ENCODE results near the gene PIGC.

PIGC gene

GRCh38 chr1:172443666-172444453 is at the start of gene PIGC:
Gene PIGC, minus strand, starts transcription at chr1:172444069. Its CDS starts 1,447 bp downstream, at chr1:172442622.
- DNase-seq: peak; percentile 93 to 95

- no peak for DNase-seq
Observed at GRCh38 chr1:172492421-172492820, 48.6 kb upstream of the PIGC start.

GRCh38 chr1:172489847-172490246 is 46.0 kb upstream of the PIGC start:
- DNase-seq: no peak

- no peak for DNase-seq
Observed at GRCh38 chr1:172488393-172488792, 44.5 kb upstream of the PIGC start.

GRCh38 chr1:172487550-172487949 is 43.7 kb upstream of the PIGC start:
- no peak for DNase-seq

GRCh38 chr1:172486805-172487454 is 43.1 kb upstream of the PIGC start:
- no peak for DNase-seq

- DNase-seq: no peak
Observed at GRCh38 chr1:172485626-172486025, 41.8 kb upstream of the PIGC start.

GRCh38 chr1:172484252-172484651 is 40.4 kb upstream of the PIGC start:
- DNase-seq: no peak

GRCh38 chr1:172483448-172483847 is 39.6 kb upstream of the PIGC start:
- DNase-seq: no peak

GRCh38 chr1:172482044-172482443 is 38.2 kb upstream of the PIGC start:
- no peak for DNase-seq

GRCh38 chr1:172480431-172480830 is 36.6 kb upstream of the PIGC start:
- DNase-seq: no peak

- DNase-seq: no peak
Observed at GRCh38 chr1:172478485-172478884, 34.6 kb upstream of the PIGC start.

- DNase-seq: no peak
Observed at GRCh38 chr1:172477741-172478140, 33.9 kb upstream of the PIGC start.

- no peak for DNase-seq
Observed at GRCh38 chr1:172477216-172477615, 33.3 kb upstream of the PIGC start.

GRCh38 chr1:172476218-172476811 is 32.4 kb upstream of the PIGC start:
- DNase-seq: no peak

- no peak for DNase-seq
Observed at GRCh38 chr1:172473842-172474241, 30.0 kb upstream of the PIGC start.

- DNase-seq: no peak
Observed at GRCh38 chr1:172473302-172473701, 29.4 kb upstream of the PIGC start.

- no peak for DNase-seq
Observed at GRCh38 chr1:172472495-172472894, 28.6 kb upstream of the PIGC start.

- DNase-seq: no peak
Observed at GRCh38 chr1:172471666-172472065, 27.8 kb upstream of the PIGC start.

GRCh38 chr1:172470149-172470548 is 26.3 kb upstream of the PIGC start:
- no peak for DNase-seq

GRCh38 chr1:172469717-172470116 is 25.8 kb upstream of the PIGC start:
- DNase-seq: no peak

- DNase-seq: no peak
Observed at GRCh38 chr1:172468296-172468695, 24.4 kb upstream of the PIGC start.

GRCh38 chr1:172467446-172467845 is 23.6 kb upstream of the PIGC start:
- no peak for DNase-seq

GRCh38 chr1:172466795-172467407 is 23.0 kb upstream of the PIGC start:
- no peak for DNase-seq

Data from activated T-cell treated with anti-CD3 and anti-CD28 coated beads, Interleukin-2, amount 50 U/mL, for 48 hours (primary cell).